Ramos (cell line): ENCODE measurements around the gene MYB.

ENCODE experiments used
- in situ Hi-C: fragments of 300-500 bp; cut with MboI; formaldehyde crosslinking; loops from one replicate; pipeline ENCODE4 v1.14.3; 2022; ENCODE audit warnings: low sequenced_read_pairs; ENCODE audit not compliant: unreplicated experiment

Gene MYB

GRCh38 chr6:135268740-135269139 is 87.6 kb downstream of the MYB start:
- in situ Hi-C loops = no loop called here
